Natural killer cell (primary cell): Measurements from ENCODE around the gene LAMC2. TPM values are rescaled to one million over a fixed set of nuclear protein-coding genes. Genes with fewer than 3 reads are reported as not detected.

Source experiments
- ATAC-seq, 3 donors: fragments of 150-1000 bp in 2 of 3; fragments of 200-7000 bp in 1 of 3; cut with Tn5 transposase; 1 replicate in 1 of 3; 2 replicates in 2 of 3; pipeline ENCODE4 v1.10.0; 2021; ENCODE audit warnings: mild to moderate bottlenecking in 2 of 3, moderate library complexity in 2 of 3
- DNase-seq, 2 donors: peaks; one replicate each; pipeline versions ENCODE4 v3.0.0 to v3.0.0-alpha.2; 2013 to 2021; ENCODE audit warnings: mixed read lengths in 1 of 2
- H3K27ac ChIP-seq: one replicate; pipeline ENCODE4 v1.5.1; 2013; ENCODE audit warnings: mild to moderate bottlenecking, low read length
- H3K27me3 ChIP-seq: one replicate; pipeline ENCODE4 v1.6.1; 2013; ENCODE audit warnings: low read length; ENCODE audit not compliant: control insufficient read depth, insufficient read depth
- H3K36me3 ChIP-seq: one replicate; pipeline ENCODE4 v1.6.1; 2013; ENCODE audit warnings: low read length; ENCODE audit not compliant: control insufficient read depth, insufficient read depth
- H3K4me1 ChIP-seq: one replicate; pipeline ENCODE4 v1.6.1; 2013; ENCODE audit warnings: low read length; ENCODE audit not compliant: control insufficient read depth, insufficient read depth
- H3K4me3 ChIP-seq: one replicate; pipeline ENCODE4 v1.5.1; 2013; ENCODE audit warnings: low read length
- H3K9me3 ChIP-seq: one replicate; pipeline ENCODE4 v1.6.1; 2013; ENCODE audit warnings: low read length; ENCODE audit not compliant: control insufficient read depth, insufficient read depth
- H3K27ac Mint-ChIP-seq, 2 donors: one replicate each; pipeline ENCODE4 v1.8.0; 2022; ENCODE audit warnings: mild to moderate bottlenecking in 2 of 2, mixed read lengths in 2 of 2, moderate library complexity in 1 of 2
- H3K27me3 Mint-ChIP-seq, 2 donors: one replicate each; pipeline ENCODE4 v1.8.0; 2022; ENCODE audit warnings: low read depth in 2 of 2, mixed read lengths in 2 of 2
- H3K36me3 Mint-ChIP-seq: one replicate; pipeline ENCODE4 v1.8.0; 2022; ENCODE audit warnings: mixed read lengths
- H3K4me1 Mint-ChIP-seq, 2 donors: one replicate each; pipeline ENCODE4 v1.8.0; 2022; ENCODE audit warnings: mixed read lengths in 2 of 2
- H3K4me3 Mint-ChIP-seq: one replicate; pipeline ENCODE4 v1.8.0; 2022; ENCODE audit warnings: mild to moderate bottlenecking, moderate library complexity, mixed read lengths
- H3K9me3 Mint-ChIP-seq, 2 donors: one replicate each; pipeline ENCODE4 v1.8.0; 2022; ENCODE audit warnings: mixed read lengths in 2 of 2
- WGBS: methylation state at CpG from one replicate; pipeline ENCODE4 v1.1.7; 2013; ENCODE audit warnings: missing lambda C conversion rate; ENCODE audit not compliant: insufficient coverage; 5-methylcytosine and 5-hydroxymethylcytosine counted together
- intact Hi-C: fragments of 100-400 bp; cut with micrococcal nuclease; formaldehyde crosslinking; loops from one replicate; pipeline ENCODE4 v1.14.2; 2022
- total RNA-seq, 4 donors: library from RNA; stranded (reverse); fragments of 120-200 nt in 1 of 4; gene quantifications; one replicate each; pipeline versions ENCODE4 v1.2.3 to v1.2.4, GENCODE V29; 2013 to 2022
- TF ChIP-seq, protein P1 (sequence below): fragments of 200-600 bp; IDR thresholded peaks from one replicate; pipeline ENCODE4 v1.8.0; 2022; ENCODE audit warnings: antibody characterized with exemption

Gene LAMC2
- total RNA-seq, 3 donors from 2014 or later (not counting 1 experiment from before 2014, with no cell fraction given): not detected

DNA sequence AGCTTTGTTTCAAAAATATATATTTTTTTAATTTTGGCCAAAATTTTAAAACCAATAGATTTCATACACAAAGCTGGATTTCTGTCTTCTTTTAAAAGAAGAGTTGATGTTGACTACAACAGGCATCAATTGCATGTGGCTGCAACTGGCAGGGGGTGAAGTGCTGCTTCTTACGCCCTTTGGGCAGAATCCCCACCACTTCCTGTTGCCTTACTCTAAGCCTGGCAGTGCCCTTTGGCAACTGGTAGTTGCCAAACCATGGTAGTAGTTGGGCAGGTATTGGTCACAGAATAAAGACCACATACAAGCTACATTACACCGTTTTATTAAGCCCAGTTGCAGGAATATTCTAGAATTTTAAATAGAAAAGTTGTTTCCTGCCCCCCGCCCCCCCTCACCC, 17.0 kb downstream of the LAMC2 start:
- ATAC-seq (no peak), DNase-seq (no peak)
- intact Hi-C loops: no loop called here
- Histone ChIP-seq H3K36me3 (no peaks in the 10 kb centered on the region), H3K4me3 (no peak overlapping the region), H3K27ac (no peak overlapping the region), H3K27me3 (no peaks in the 10 kb centered on the region), H3K4me1 (no peaks in the 10 kb centered on the region), H3K9me3 (no peaks in the 10 kb centered on the region)
- Mint-ChIP-seq H3K27ac (no peak overlapping the region), H3K4me3 (no peak overlapping the region), H3K27me3 (peaks cover 12 to 14% of the 10 kb centered on the region in 2 donors), H3K9me3 (no peaks in the 10 kb centered on the region), H3K36me3 (no peaks in the 10 kb centered on the region), H3K4me1 (no peaks in the 10 kb centered on the region)
- WGBS: 0% methylated on average over 1 of the region's 3 CpGs
- TF ChIP-seq, protein P1, sequence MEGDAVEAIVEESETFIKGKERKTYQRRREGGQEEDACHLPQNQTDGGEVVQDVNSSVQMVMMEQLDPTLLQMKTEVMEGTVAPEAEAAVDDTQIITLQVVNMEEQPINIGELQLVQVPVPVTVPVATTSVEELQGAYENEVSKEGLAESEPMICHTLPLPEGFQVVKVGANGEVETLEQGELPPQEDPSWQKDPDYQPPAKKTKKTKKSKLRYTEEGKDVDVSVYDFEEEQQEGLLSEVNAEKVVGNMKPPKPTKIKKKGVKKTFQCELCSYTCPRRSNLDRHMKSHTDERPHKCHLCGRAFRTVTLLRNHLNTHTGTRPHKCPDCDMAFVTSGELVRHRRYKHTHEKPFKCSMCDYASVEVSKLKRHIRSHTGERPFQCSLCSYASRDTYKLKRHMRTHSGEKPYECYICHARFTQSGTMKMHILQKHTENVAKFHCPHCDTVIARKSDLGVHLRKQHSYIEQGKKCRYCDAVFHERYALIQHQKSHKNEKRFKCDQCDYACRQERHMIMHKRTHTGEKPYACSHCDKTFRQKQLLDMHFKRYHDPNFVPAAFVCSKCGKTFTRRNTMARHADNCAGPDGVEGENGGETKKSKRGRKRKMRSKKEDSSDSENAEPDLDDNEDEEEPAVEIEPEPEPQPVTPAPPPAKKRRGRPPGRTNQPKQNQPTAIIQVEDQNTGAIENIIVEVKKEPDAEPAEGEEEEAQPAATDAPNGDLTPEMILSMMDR: no peak

DNA sequence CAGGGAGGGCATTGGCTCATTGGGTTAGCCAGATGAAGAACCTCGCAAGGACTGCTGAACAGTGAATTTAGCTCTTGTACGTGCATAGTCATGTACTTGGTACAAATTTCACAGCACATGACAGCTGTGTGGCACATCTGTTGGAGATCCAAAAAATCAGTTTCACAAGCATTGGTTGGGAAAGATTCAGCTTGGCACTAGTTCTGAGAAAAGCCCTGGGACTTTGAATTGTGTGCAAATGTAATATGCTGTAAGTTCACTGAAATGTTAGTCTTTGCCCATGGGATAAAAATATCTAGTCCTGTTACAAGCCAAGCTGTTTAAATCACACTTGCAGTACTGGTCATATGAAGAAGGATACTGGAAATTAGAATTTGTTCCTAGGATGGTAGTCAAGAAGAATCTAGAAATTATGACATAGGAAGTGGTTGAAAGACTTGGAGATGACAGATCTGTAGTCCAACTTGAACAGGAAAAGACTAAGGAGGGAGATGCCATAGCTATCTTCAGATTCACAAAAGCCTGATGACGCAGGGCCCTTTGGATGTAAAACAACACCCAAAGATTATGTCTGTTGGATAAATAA, 19.2 kb downstream of the LAMC2 start:
- ATAC-seq (no peak), DNase-seq (no peak)
- H3K4me3 Mint-ChIP-seq: no peak overlapping the region
- intact Hi-C loops: no loop called here
- WGBS: 90% methylated on average over 3 of the region's 3 CpGs
- no peaks in the 10 kb centered on the region for H3K9me3 Mint-ChIP-seq
- Histone ChIP-seq H3K9me3 (no peaks in the 10 kb centered on the region), H3K4me3 (no peak overlapping the region), H3K4me1 (no peaks in the 10 kb centered on the region), H3K27me3 (no peaks in the 10 kb centered on the region), H3K36me3 (no peaks in the 10 kb centered on the region), H3K27ac (no peak overlapping the region)
- no peak overlapping the region for H3K27ac Mint-ChIP-seq
- peaks cover 6 to 14% of the 10 kb centered on the region in 2 donors for H3K27me3 Mint-ChIP-seq
- no peaks in the 10 kb centered on the region for H3K36me3 Mint-ChIP-seq
- TF ChIP-seq, protein P1: no peak
- H3K4me1 Mint-ChIP-seq: no peaks in the 10 kb centered on the region

DNA sequence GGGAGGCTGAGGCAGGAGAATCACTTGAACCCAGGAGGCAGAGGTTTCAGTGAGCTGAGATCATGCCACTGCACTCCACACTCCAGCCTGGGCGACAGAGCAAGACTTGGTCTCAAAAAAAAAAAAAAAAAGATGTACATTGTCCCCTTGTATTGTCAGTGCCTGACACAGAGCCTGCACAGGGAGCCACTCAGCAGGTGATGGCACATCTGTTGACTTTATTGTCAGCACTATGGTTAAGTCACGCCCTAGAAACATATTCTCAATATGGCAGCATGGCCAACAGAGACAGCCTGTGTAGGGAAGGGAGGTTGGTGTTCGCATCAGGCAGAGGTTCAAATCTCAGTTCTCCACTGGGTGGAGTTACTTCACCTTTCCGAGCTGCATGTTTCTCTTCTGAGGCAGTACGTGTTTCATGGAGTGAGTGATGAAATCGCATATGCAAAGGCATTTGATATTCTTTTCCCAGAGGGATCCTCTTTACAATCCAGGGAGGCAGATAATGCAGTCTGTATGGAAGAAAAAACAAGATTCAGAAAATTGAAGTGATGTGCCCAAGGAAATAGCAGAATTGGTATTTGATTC, 20.6 kb downstream of the LAMC2 start:
- no peaks in the 10 kb centered on the region for H3K9me3 ChIP-seq
- WGBS: 96% methylated on average over 6 of the region's 6 CpGs
- no peak overlapping the region for H3K27ac Mint-ChIP-seq
- no peak overlapping the region for H3K4me3 Mint-ChIP-seq
- no peaks in the 10 kb centered on the region for H3K4me1 ChIP-seq
- H3K36me3 Mint-ChIP-seq: no peaks in the 10 kb centered on the region
- no peaks in the 10 kb centered on the region for H3K4me1 Mint-ChIP-seq
- peaks cover 6 to 7% of the 10 kb centered on the region in 2 donors for H3K27me3 Mint-ChIP-seq
- DNase-seq (no peak), ATAC-seq (no peak)
- H3K36me3 ChIP-seq: no peaks in the 10 kb centered on the region
- intact Hi-C loops: no loop called here
- no peak overlapping the region for H3K27ac ChIP-seq
- no peaks in the 10 kb centered on the region for H3K9me3 Mint-ChIP-seq
- no peaks in the 10 kb centered on the region for H3K27me3 ChIP-seq
- no peak overlapping the region for H3K4me3 ChIP-seq
- TF ChIP-seq, protein P1: no peak
